GM19328 (cell line): Measurements from ENCODE around the gene MYBPC1.
"Not testable (repeated sequence)": the region's sequence is repeated elsewhere in the genome, so short reads cannot be mapped to it uniquely, and the experiment has no call there.

Experiments used
- ATAC-seq: cut with Tn5 transposase; IDR thresholded peaks from one replicate; pipeline ENCODE4 v1.9.1; 2021; ENCODE audit warnings: mild to moderate bottlenecking, moderate library complexity; ENCODE audit not compliant: unreplicated experiment

MYBPC1 gene

DNA sequence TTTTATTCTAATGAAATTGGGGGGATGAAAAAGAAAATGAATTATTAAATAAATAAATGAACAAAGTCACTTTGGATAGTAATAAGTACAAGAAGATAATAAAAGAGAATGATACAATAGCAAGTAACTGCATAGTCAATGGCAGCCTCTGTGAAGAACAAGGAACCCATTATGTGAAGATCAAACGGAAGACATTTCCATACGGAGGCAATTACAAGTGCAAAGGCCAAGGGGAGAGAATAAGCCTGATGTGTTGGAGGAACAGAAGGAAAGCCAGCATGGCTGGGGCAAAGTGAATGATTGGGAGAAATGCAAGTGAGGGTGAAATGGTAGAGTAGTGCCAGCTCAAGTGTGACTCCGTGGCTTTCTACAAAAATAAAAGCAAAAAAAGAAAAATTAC lies 58.7 kb downstream of the MYBPC1 start:
- ATAC-seq: no peak

- ATAC-seq: no peak
Observed at GRCh38 chr12:101654442-101654841, 59.7 kb downstream of the MYBPC1 start.

- ATAC-seq: no peak
Observed at GRCh38 chr12:101655393-101655792, 60.6 kb downstream of the MYBPC1 start.

DNA sequence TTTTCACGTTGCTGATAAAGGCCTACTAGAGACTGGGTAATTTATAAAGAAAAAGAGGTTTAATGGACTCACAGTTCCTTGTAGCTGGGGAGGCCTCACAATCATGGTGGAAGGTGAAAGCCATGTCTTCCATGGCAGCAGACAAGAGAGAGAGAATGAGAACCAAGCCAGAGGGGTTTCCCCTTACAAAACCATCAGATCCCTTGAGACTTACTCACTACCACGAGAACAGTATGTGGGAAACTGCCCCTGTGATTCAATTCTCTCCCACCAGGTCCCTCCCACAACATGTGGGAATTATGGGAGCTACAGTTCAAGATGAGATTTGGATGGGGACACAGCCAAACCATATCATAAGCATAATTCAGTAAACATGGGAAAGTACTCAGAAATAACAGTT lies 65.9 kb downstream of the MYBPC1 start:
- ATAC-seq: not testable (repeated sequence)

- no peak for ATAC-seq
Observed at GRCh38 chr12:101663298-101663697, 68.5 kb downstream of the MYBPC1 start.

DNA sequence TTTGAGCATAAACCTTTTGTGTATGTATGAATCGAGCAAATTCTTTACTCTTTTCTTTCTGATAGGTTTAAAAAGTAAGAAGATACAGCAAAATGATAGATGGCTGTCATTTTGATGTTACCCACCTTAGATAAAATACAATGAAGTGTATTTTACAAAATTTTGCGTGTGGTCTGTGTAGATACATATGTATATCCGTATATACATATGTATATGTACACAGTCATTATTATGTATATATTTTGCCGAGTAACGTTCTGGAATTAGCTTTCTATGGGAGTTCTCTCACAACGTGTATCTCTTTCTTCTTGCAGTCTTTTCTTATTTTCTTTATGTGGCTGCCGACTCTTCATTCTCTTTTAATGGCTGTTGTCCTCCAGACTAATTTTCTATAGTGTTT lies 70.2 kb downstream of the MYBPC1 start:
- no peak for ATAC-seq

DNA sequence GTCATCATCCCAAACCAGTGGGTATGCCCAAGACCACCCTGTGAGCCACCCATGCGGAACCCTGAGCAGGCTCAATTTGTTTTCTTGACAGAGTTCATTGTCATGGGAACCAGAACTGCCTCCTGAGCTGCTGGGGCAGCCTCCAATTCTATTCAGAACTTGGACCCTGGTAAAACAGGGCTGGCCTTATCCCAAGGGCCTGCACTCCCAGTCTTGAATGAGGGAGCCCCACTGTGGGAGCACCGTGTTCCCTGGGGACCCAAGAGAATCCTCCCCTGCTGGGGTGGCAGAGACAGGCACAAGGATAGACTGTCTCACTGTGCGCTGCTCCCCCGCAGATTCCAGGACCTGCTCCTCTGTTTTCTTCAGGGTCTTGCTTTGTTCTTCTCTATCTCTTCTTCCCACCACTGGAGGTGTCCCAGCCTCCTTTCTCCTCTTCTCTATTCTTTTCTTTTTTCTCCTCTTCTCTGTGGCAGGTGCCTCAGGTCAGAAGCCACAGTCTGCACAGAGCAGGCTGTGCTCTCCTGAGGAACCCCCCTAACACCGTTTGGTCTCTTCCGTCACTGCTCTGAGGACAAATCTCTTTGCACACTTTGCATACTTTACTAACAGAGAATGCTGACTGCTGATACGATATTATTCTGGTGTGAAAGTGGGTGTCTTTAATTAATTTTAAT lies 71.4 kb downstream of the MYBPC1 start:
- no peak for ATAC-seq

DNA sequence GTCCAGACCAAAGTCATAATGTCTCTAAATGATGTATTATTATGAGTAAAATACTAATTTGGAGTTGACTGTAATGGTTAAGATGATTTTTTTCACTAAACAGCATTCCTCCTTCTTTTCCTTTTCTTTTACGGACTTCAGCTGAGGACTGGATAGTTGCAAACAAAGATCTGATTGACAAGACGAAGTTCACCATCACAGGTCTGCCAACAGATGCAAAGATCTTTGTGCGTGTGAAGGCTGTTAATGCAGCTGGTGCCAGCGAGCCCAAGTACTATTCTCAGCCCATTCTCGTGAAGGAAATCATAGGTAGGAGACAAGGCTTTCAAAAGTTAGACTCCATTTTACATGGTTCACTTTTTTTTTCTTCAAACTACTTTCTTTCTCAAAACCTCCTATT lies 72.8 kb downstream of the MYBPC1 start:
- no peak for ATAC-seq

GRCh38 chr12:101670007-101670671 lies 75.4 kb downstream of the MYBPC1 start:
- no peak for ATAC-seq

- peak; percentile 82 for ATAC-seq
Observed at GRCh38 chr12:101671157-101671791, 76.5 kb downstream of the MYBPC1 start.

- no peak for ATAC-seq
Observed at GRCh38 chr12:101671833-101672232, 77.1 kb downstream of the MYBPC1 start.

- no peak for ATAC-seq
Observed at GRCh38 chr12:101675555-101675954, 80.8 kb downstream of the MYBPC1 start.

- not testable (repeated sequence) for ATAC-seq
Observed at GRCh38 chr12:101676497-101676896, 81.7 kb downstream of the MYBPC1 start.

DNA sequence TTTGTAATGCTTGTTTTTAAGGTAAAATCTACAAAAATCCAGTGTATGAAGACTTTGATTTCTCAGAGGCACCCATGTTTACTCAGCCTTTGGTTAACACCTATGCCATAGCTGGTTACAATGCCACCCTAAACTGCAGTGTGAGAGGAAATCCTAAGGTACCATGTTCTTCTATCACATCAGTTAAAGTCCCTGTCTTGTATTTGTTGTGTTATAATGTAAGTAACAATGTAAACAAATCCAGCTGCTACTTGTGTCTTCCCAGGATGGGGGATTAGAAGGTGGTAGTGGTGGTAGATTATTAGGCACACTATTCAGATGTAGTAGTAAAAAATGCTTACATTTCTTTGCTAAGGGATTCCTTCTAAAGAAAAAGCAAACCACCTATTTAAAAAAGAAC lies 83.3 kb downstream of the MYBPC1 start:
- ATAC-seq: no peak

GRCh38 chr12:101680240-101680639 lies 85.5 kb downstream of the MYBPC1 start:
- ATAC-seq: no peak

GRCh38 chr12:101680647-101681046 lies 85.9 kb downstream of the MYBPC1 start:
- ATAC-seq: no peak

- not testable (repeated sequence) for ATAC-seq
Observed at GRCh38 chr12:101681627-101682026, 86.9 kb downstream of the MYBPC1 start.

DNA sequence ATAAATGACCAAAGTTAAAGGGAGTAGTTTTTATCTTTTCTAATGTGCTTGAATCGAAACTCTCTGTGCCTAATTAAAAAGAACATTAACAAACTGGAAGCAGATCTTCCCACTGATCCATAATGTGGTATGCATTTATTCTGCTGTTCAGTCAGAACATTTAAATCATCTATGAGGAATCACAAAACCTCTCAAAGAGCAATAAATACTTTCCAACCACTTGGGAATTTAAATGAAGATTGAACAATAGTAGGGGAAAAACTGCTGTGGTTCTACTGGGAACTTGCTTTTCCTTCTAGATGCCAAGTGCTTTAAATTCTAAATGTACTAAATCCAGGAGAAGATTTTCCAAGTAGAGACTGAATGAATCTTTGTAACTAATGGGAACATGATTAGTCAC lies 90.3 kb downstream of the MYBPC1 start:
- ATAC-seq: no peak

DNA sequence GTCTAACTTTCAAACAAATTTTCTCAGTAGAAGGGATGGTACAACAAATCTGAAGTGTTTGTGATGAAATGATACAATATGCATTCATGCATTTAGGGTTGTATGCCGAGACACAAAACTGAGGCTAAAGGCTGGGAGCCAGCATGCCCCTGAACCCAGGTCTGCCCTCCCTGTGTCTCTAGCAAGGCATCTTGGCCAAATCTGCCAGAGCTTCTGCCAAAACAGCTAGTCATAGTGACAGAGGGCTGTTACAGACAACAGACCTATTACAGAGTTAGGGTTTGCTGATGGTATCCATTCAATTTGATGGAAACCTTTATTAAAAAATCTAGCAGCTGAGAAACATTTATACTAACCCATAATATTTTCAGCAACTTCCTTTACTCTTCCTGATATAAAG lies 91.4 kb downstream of the MYBPC1 start:
- ATAC-seq: no peak

GRCh38 chr12:101690544-101691098 lies 95.8 kb downstream of the MYBPC1 start:
- no peak for ATAC-seq

- no peak for ATAC-seq
Observed at GRCh38 chr12:101691503-101692096, 96.8 kb downstream of the MYBPC1 start.
